Activated CD8-positive, alpha-beta T cell treated with anti-CD3 and anti-CD28 coated beads, Interleukin-2, amount 10 ng/mL, durations not matched to agents 7 days and 5 days (primary cell): ENCODE data around the gene MBLAC2. TPM values are rescaled to one million over a fixed set of nuclear protein-coding genes. Genes with fewer than 3 reads are reported as not detected.
A peak's percentile ranks its signal among the peaks of the same experiment; 100 is the strongest.

ENCODE experiments used
- ATAC-seq: fragments of 150-1000 bp; cut with Tn5 transposase; one replicate; pipeline ENCODE4 v1.10.0; 2021; ENCODE audit warnings: moderate library complexity
- CTCF ChIA-PET: fragments of 350-600 bp; sonication (Branson Sonifier 250); formaldehyde crosslinking; loops from one replicate; lab custom pipeline; 2021; ENCODE audit warnings: antibody characterized with exemption; lab: Charles Lee
- POLR2A ChIA-PET: fragments of 350-600 bp; sonication (Branson Sonifier 250); formaldehyde crosslinking; loops from one replicate; lab custom pipeline; 2021; ENCODE audit warnings: antibody characterized with exemption; lab: Charles Lee
- DNase-seq: peaks from one replicate; pipeline ENCODE4 v3.0.0-alpha.2; 2020
- H3K27ac Mint-ChIP-seq: one replicate; pipeline ENCODE4 v1.8.0; 2021; ENCODE audit warnings: mild to moderate bottlenecking, mixed read lengths
- H3K27me3 Mint-ChIP-seq: one replicate; pipeline ENCODE4 v1.8.0; 2021; ENCODE audit warnings: low read depth, mixed read lengths
- H3K36me3 Mint-ChIP-seq: one replicate; pipeline ENCODE4 v1.8.0; 2021; ENCODE audit warnings: low read depth, mixed read lengths
- H3K4me1 Mint-ChIP-seq: one replicate; pipeline ENCODE4 v1.8.0; 2021; ENCODE audit warnings: low read depth, mixed read lengths
- H3K4me3 Mint-ChIP-seq: one replicate; pipeline ENCODE4 v1.8.0; 2021; ENCODE audit warnings: mild to moderate bottlenecking, mixed read lengths
- H3K9me3 Mint-ChIP-seq: one replicate; pipeline ENCODE4 v1.8.0; 2022; ENCODE audit warnings: mixed read lengths; ENCODE audit not compliant: insufficient read depth
- total RNA-seq, 2 experiments: library from RNA; stranded (reverse); gene quantifications; one replicate each; pipeline ENCODE4 v1.2.3, GENCODE V29; 2021

MBLAC2 gene
- total RNA-seq, 2 experiments from 2014 or later = 5.1 to 5.5 TPM

- Mint-ChIP-seq H3K4me3 (no peak overlapping the region), H3K27me3 (no peaks in the 10 kb centered on the region), H3K36me3 (peaks cover 7% of the 10 kb centered on the region), H3K9me3 (no peaks in the 10 kb centered on the region), H3K4me1 (no peaks in the 10 kb centered on the region), H3K27ac (no peak overlapping the region)
- POLR2A ChIA-PET = no interaction called here
- CTCF ChIA-PET = no interaction called here
- ATAC-seq = no peak
- DNase-seq = no peak
Observed at GRCh38 chr5:90483206-90483605, 8.6 kb upstream of the MBLAC2 start.

GRCh38 chr5:90480699-90481098 is 6.1 kb upstream of the MBLAC2 start:
- H3K9me3 Mint-ChIP-seq = no peaks in the 10 kb centered on the region
- CTCF ChIA-PET = interaction anchor here (1.0 kb wide), 1 partner anchor 14 kb away, joined by 3 read pairs; no protein-coding TSS in a partner anchor
- POLR2A ChIA-PET = no interaction called here
- H3K27ac Mint-ChIP-seq = no peak overlapping the region
- no peak for DNase-seq
- no peak overlapping the region for H3K4me3 Mint-ChIP-seq
- no peak for ATAC-seq
- peaks cover 11% of the 10 kb centered on the region for H3K4me1 Mint-ChIP-seq
- H3K36me3 Mint-ChIP-seq = peaks cover 2% of the 10 kb centered on the region
- no peaks in the 10 kb centered on the region for H3K27me3 Mint-ChIP-seq

GRCh38 chr5:90479611-90480385 is 5.2 kb upstream of the MBLAC2 start:
- H3K4me3 Mint-ChIP-seq = no peak overlapping the region
- POLR2A ChIA-PET = no interaction called here

GRCh38 chr5:90477621-90478215 is 3.1 kb upstream of the MBLAC2 start:
- Mint-ChIP-seq H3K27ac (no peak overlapping the region), H3K4me1 (peaks cover 26% of the 10 kb centered on the region), H3K4me3 (no peak overlapping the region), H3K36me3 (no peaks in the 10 kb centered on the region), H3K9me3 (no peaks in the 10 kb centered on the region), H3K27me3 (no peaks in the 10 kb centered on the region)
- no peak for ATAC-seq
- CTCF ChIA-PET = interaction anchor here (2.1 kb wide), 1 partner anchor 52 kb away, joined by 8 read pairs; the partner anchor contains the start of gene LYSMD3
- DNase-seq = no peak
- POLR2A ChIA-PET = interaction anchor here (2.6 kb wide), 1 partner anchor 67 kb away, joined by 7 read pairs; the partner anchor contains the start of gene CETN3

More at GRCh38 chr5:90479611-90480385, 5.2 kb upstream of the MBLAC2 start:
- Mint-ChIP-seq H3K9me3 (no peaks in the 10 kb centered on the region), H3K27ac (no peak overlapping the region), H3K4me1 (peaks cover 17% of the 10 kb centered on the region), H3K36me3 (peaks cover 2% of the 10 kb centered on the region), H3K27me3 (no peaks in the 10 kb centered on the region)
- ATAC-seq (no peak), DNase-seq (no peak)
- CTCF ChIA-PET = interaction anchor here (0.6 to 2.1 kb wide), 3 partner anchors 14 to 50 kb away, joined by 3 to 8 read pairs (median 3); partner anchors contain the start of gene LYSMD3

GRCh38 chr5:90477073-90477472 is 2.5 kb upstream of the MBLAC2 start:
- H3K27ac Mint-ChIP-seq = no peak overlapping the region
- H3K4me1 Mint-ChIP-seq = peaks cover 29% of the 10 kb centered on the region
- no peak for ATAC-seq
- no peaks in the 10 kb centered on the region for H3K27me3 Mint-ChIP-seq
- DNase-seq = no peak
- H3K36me3 Mint-ChIP-seq = no peaks in the 10 kb centered on the region
- CTCF ChIA-PET = interaction anchor here (1.0 to 3.4 kb wide), 2 partner anchors 51 to 53 kb away, joined by 5 to 14 read pairs; partner anchors contain the start of gene LYSMD3
- no peaks in the 10 kb centered on the region for H3K9me3 Mint-ChIP-seq
- no peak overlapping the region for H3K4me3 Mint-ChIP-seq
- POLR2A ChIA-PET = interaction anchor here (1.1 to 2.6 kb wide), 3 partner anchors 37 to 67 kb away, joined by 3 to 7 read pairs (median 3); partner anchors contain the start of gene CETN3

GRCh38 chr5:90476391-90476790 is 1.8 kb upstream of the MBLAC2 start:
- ChIA-PET CTCF (interaction anchor here (1.0 to 3.4 kb wide), 2 partner anchors 52 to 54 kb away, joined by 5 to 14 read pairs; partner anchors contain the start of gene LYSMD3), POLR2A (interaction anchor here (1.1 to 2.6 kb wide), 3 partner anchors 38 to 66 kb away, joined by 3 to 7 read pairs (median 3); partner anchors contain the start of gene CETN3)
- Mint-ChIP-seq H3K4me3 (no peak overlapping the region), H3K4me1 (peaks cover 29% of the 10 kb centered on the region), H3K27me3 (no peaks in the 10 kb centered on the region), H3K27ac (no peak overlapping the region), H3K9me3 (no peaks in the 10 kb centered on the region), H3K36me3 (no peaks in the 10 kb centered on the region)
- no peak for ATAC-seq
- DNase-seq = no peak

- no peaks in the 10 kb centered on the region for H3K27me3 Mint-ChIP-seq
- POLR2A ChIA-PET = interaction anchor here (1.6 to 1.7 kb wide), 2 partner anchors 43 to 53 kb away, joined by 3 to 9 read pairs; no protein-coding TSS in a partner anchor
- H3K27ac Mint-ChIP-seq = peak overlapping the region; percentile 44
- no peak for DNase-seq
- no peaks in the 10 kb centered on the region for H3K9me3 Mint-ChIP-seq
- peak overlapping the region; percentile 32 for H3K4me3 Mint-ChIP-seq
- peaks cover 29% of the 10 kb centered on the region for H3K4me1 Mint-ChIP-seq
- ATAC-seq = no peak
- CTCF ChIA-PET = interaction anchor here (1.5 to 3.4 kb wide), 4 partner anchors 14 to 65 kb away, joined by 4 to 14 read pairs (median 9); partner anchors contain the start of gene LYSMD3
- H3K36me3 Mint-ChIP-seq = peaks cover 2% of the 10 kb centered on the region
Observed at GRCh38 chr5:90475436-90475980, 937 bp upstream of the MBLAC2 start.

GRCh38 chr5:90473396-90474234 is 956 bp downstream of the MBLAC2 start:
- Mint-ChIP-seq H3K4me1 (peaks cover 29% of the 10 kb centered on the region), H3K9me3 (peaks cover 6% of the 10 kb centered on the region), H3K27ac (peak overlapping the region; percentile 92), H3K36me3 (peaks cover 14% of the 10 kb centered on the region), H3K27me3 (no peaks in the 10 kb centered on the region), H3K4me3 (peak overlapping the region; percentile 89)
- CTCF ChIA-PET = interaction anchor here (0.6 to 3.4 kb wide), 10 partner anchors 12 to 64 kb away, joined by 3 to 14 read pairs (median 4); partner anchors contain the start of genes CETN3 and LYSMD3
- POLR2A ChIA-PET = interaction anchor here (0.6 to 2.4 kb wide), 8 partner anchors 10 to 63 kb away, joined by 3 to 17 read pairs (median 3); partner anchors contain the start of gene CETN3
- DNase-seq = peak; percentile 40
- ATAC-seq = peak; percentile 7

- ATAC-seq (no peak), DNase-seq (no peak)
- Mint-ChIP-seq H3K4me3 (peak overlapping the region; percentile 89), H3K4me1 (peaks cover 29% of the 10 kb centered on the region), H3K27me3 (no peaks in the 10 kb centered on the region), H3K27ac (peak overlapping the region; percentile 92), H3K9me3 (peaks cover 6% of the 10 kb centered on the region), H3K36me3 (peaks cover 19% of the 10 kb centered on the region)
- POLR2A ChIA-PET = interaction anchor here (0.8 to 2.4 kb wide), 3 partner anchors 9 to 63 kb away, joined by 3 to 13 read pairs (median 3); partner anchors contain the start of gene CETN3
- CTCF ChIA-PET = interaction anchor here (0.6 to 2.4 kb wide), 6 partner anchors 11 to 63 kb away, joined by 3 to 11 read pairs (median 4); partner anchors contain the start of genes CETN3 and LYSMD3
Observed at GRCh38 chr5:90472783-90473395, 1.7 kb downstream of the MBLAC2 start.

- Mint-ChIP-seq H3K4me3 (no peak overlapping the region), H3K4me1 (no peaks in the 10 kb centered on the region), H3K36me3 (peaks cover 2% of the 10 kb centered on the region), H3K27me3 (no peaks in the 10 kb centered on the region), H3K9me3 (no peaks in the 10 kb centered on the region), H3K27ac (no peak overlapping the region)
- CTCF ChIA-PET = interaction anchor here (0.9 to 1.8 kb wide), 4 partner anchors 9 to 69 kb away, joined by 4 to 10 read pairs (median 4); partner anchors contain the start of genes LYSMD3, MBLAC2 and POLR3G
- DNase-seq (no peak), ATAC-seq (no peak)
- POLR2A ChIA-PET = interaction anchor here (0.8 kb wide), 1 partner anchor 12 kb away, joined by 3 read pairs; no protein-coding TSS in a partner anchor
Observed at GRCh38 chr5:90461288-90461687, 13.3 kb downstream of the MBLAC2 start.
